ENCODE measurements around the gene HOTAIR.
A peak's percentile ranks its signal among the peaks of the same experiment; 100 is the strongest.

HOTAIR gene

GRCh38 chr12:53970451-53970850, 4.3 kb downstream of the HOTAIR start:
- ChIA-PET POLR2A (no interaction called here), CTCF (interaction anchor here (1.1 to 1.2 kb wide), 2 partner anchors 15 to 281 kb away, joined by 3 to 7 read pairs; partner anchors contain the start of gene HOXC10)
- DNase-seq (ENCODE audit: extremely low spot score): no peak
- TF ChIP-seq L3MBTL2 (conservative IDR thresholded peaks at IDR 0.05): no peak
- TF ChIP-seq TARDBP (IDR thresholded peaks at IDR 0.05): no peak
- TF ChIP-seq FOXM1 (IDR thresholded peaks at IDR 0.05; ENCODE audit: borderline replicate concordance): no peak
- no peak for TF ChIP-seq HDGF (IDR thresholded peaks at IDR 0.05; ENCODE audit: borderline replicate concordance)
- TF ChIP-seq NFRKB (IDR thresholded peaks at IDR 0.05): no peak
- TF ChIP-seq SUZ12 (IDR thresholded peaks at IDR 0.05): no peak
- TF ChIP-seq ZNF384 (IDR thresholded peaks at IDR 0.05): no peak
- no peak for TF ChIP-seq ARNT (IDR thresholded peaks at IDR 0.05)
- TF ChIP-seq SP1 (IDR thresholded peaks at IDR 0.05): no peak
- TF ChIP-seq FOXK2 (IDR thresholded peaks at IDR 0.05): no peak
- TF ChIP-seq BHLHE40 (IDR thresholded peaks at IDR 0.05; ENCODE audit: borderline replicate concordance): no peak
- TF ChIP-seq LEF1 (IDR thresholded peaks at IDR 0.05; ENCODE audit: borderline replicate concordance): no peak

GRCh38 chr12:53969588-53970259, 5.0 kb downstream of the HOTAIR start:
- ChIA-PET CTCF (interaction anchor here (1.1 kb wide), 2 partner anchors 15 to 249 kb away, joined by 4 to 7 read pairs; partner anchors contain the start of gene HOXC10), POLR2A (interaction anchor here (1.3 to 3.7 kb wide), 3 partner anchors 8 to 31 kb away, joined by 3 to 12 read pairs (median 7); partner anchors contain the start of gene HOXC13)
- no peak for DNase-seq (ENCODE audit: extremely low spot score)
- no peak for TF ChIP-seq FOXA1 (IDR thresholded peaks at IDR 0.05)
- TF ChIP-seq ZNF384 (IDR thresholded peaks at IDR 0.05): no peak
- no peak for TF ChIP-seq HDGF (IDR thresholded peaks at IDR 0.05; ENCODE audit: borderline replicate concordance)
- no peak for TF ChIP-seq TARDBP (IDR thresholded peaks at IDR 0.05)
- TF ChIP-seq ELF4 (IDR thresholded peaks at IDR 0.05): no peak
- TF ChIP-seq BHLHE40 (IDR thresholded peaks at IDR 0.05; ENCODE audit: borderline replicate concordance): no peak
- no peak for TF ChIP-seq PKNOX1 (IDR thresholded peaks at IDR 0.05)
- no peak for TF ChIP-seq NFRKB (IDR thresholded peaks at IDR 0.05)
- TF ChIP-seq CTBP1 (IDR thresholded peaks at IDR 0.05; ENCODE audit: borderline replicate concordance): no peak
- TF ChIP-seq FOXK2 (IDR thresholded peaks at IDR 0.05): no peak
- no peak for TF ChIP-seq SP1 (IDR thresholded peaks at IDR 0.05)
- TF ChIP-seq SUZ12 (IDR thresholded peaks at IDR 0.05): no peak
- TF ChIP-seq FOXM1 (IDR thresholded peaks at IDR 0.05; ENCODE audit: borderline replicate concordance): no peak

GRCh38 chr12:53968214-53969127, 6.3 kb downstream of the HOTAIR start:
- no peak for DNase-seq (ENCODE audit: extremely low spot score)
- ChIA-PET POLR2A (interaction anchor here (0.6 to 3.7 kb wide), 10 partner anchors 10 to 311 kb away, joined by 3 to 12 read pairs (median 4); partner anchors contain the start of genes CBX5, HOXC10 and HOXC13), CTCF (interaction anchor here (0.5 to 1.4 kb wide), 4 partner anchors 8 to 250 kb away, joined by 3 to 4 read pairs (median 4); no protein-coding TSS in a partner anchor)
- TF ChIP-seq ELF4 (IDR thresholded peaks at IDR 0.05) (no peak), PKNOX1 (IDR thresholded peaks at IDR 0.05) (peak; percentile 46; the same call in 1 of the 2 replicates)

GRCh38 chr12:53967421-53967925, 7.3 kb downstream of the HOTAIR start:
- ChIA-PET CTCF (interaction anchor here (1.4 kb wide), 2 partner anchors 9 to 211 kb away, joined by 4 to 5 read pairs; no protein-coding TSS in a partner anchor), POLR2A (interaction anchor here (0.6 to 3.7 kb wide), 6 partner anchors 9 to 71 kb away, joined by 3 to 12 read pairs (median 4); no protein-coding TSS in a partner anchor)
- no peak for TF ChIP-seq FOXA1 (IDR thresholded peaks at IDR 0.05)
- TF ChIP-seq LEF1 (IDR thresholded peaks at IDR 0.05; ENCODE audit: borderline replicate concordance): no peak
- no peak for TF ChIP-seq TARDBP (IDR thresholded peaks at IDR 0.05)
- no peak for TF ChIP-seq CTBP1 (IDR thresholded peaks at IDR 0.05; ENCODE audit: borderline replicate concordance)
- no peak for TF ChIP-seq FOXM1 (IDR thresholded peaks at IDR 0.05; ENCODE audit: borderline replicate concordance)
- no peak for TF ChIP-seq ELF4 (IDR thresholded peaks at IDR 0.05)
- no peak for TF ChIP-seq HDGF (IDR thresholded peaks at IDR 0.05; ENCODE audit: borderline replicate concordance)
- TF ChIP-seq SUZ12 (IDR thresholded peaks at IDR 0.05): no peak
- TF ChIP-seq ARNT (IDR thresholded peaks at IDR 0.05): no peak
- no peak for TF ChIP-seq ZNF384 (IDR thresholded peaks at IDR 0.05)
- TF ChIP-seq PKNOX1 (IDR thresholded peaks at IDR 0.05): no peak
- TF ChIP-seq SP1 (IDR thresholded peaks at IDR 0.05): no peak
- no peak for TF ChIP-seq BHLHE40 (IDR thresholded peaks at IDR 0.05; ENCODE audit: borderline replicate concordance)
- TF ChIP-seq L3MBTL2 (conservative IDR thresholded peaks at IDR 0.05): no peak
- no peak for TF ChIP-seq NFRKB (IDR thresholded peaks at IDR 0.05)
- TF ChIP-seq FOXK2 (IDR thresholded peaks at IDR 0.05): no peak
- no peak for DNase-seq (ENCODE audit: extremely low spot score)

Measured in HEK293T (cell line).